Retinal pigment epithelial cell (primary cell): ENCODE results near the gene MAGEB2.
"Not testable (repeated sequence)": the region's sequence is repeated elsewhere in the genome, so short reads cannot be mapped to it uniquely, and the experiment has no call there.

Source experiments
- DNase-seq: peaks from one replicate; pipeline ENCODE4 v3.0.0-alpha.2; 2010; ENCODE audit warnings: low read depth
- H3K4me3 ChIP-seq: 2 replicates; pipeline ENCODE4 v1.5.1; 2011; ENCODE audit warnings: mild to moderate bottlenecking, low read length, control low read depth, moderate library complexity
- CTCF ChIP-seq: conservative IDR thresholded peaks from 2 replicates; pipeline ENCODE4 v1.5.1; 2011; ENCODE audit warnings: low read depth, low read length, control low read depth, inconsistent platforms

The MAGEB2 gene, protein sequence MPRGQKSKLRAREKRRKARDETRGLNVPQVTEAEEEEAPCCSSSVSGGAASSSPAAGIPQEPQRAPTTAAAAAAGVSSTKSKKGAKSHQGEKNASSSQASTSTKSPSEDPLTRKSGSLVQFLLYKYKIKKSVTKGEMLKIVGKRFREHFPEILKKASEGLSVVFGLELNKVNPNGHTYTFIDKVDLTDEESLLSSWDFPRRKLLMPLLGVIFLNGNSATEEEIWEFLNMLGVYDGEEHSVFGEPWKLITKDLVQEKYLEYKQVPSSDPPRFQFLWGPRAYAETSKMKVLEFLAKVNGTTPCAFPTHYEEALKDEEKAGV

GRCh38 chrX:30215357-30215843 lies at the start of gene MAGEB2:
MAGEB2 (plus strand) TSS chrX:30215563; CDS start chrX:30218581, 3,018 bp downstream.
- no peak within 1 kb of the TSS for H3K4me3 ChIP-seq
- no peak for TF ChIP-seq CTCF
- DNase-seq: no peak

GRCh38 chrX:30170900-30171299 lies 44.5 kb upstream of the MAGEB2 start:
- no peak overlapping the region for H3K4me3 ChIP-seq
- TF ChIP-seq CTCF: no peak

GRCh38 chrX:30181353-30181752 lies 34.0 kb upstream of the MAGEB2 start:
- DNase-seq: no peak
- H3K4me3 ChIP-seq: no peak overlapping the region
- no peak for TF ChIP-seq CTCF

More at GRCh38 chrX:30170900-30171299, 44.5 kb upstream of the MAGEB2 start:
- no peak for DNase-seq

GRCh38 chrX:30183554-30183953 lies 31.8 kb upstream of the MAGEB2 start:
- no peak for TF ChIP-seq CTCF
- no peak for DNase-seq
- no peak overlapping the region for H3K4me3 ChIP-seq

DNA sequence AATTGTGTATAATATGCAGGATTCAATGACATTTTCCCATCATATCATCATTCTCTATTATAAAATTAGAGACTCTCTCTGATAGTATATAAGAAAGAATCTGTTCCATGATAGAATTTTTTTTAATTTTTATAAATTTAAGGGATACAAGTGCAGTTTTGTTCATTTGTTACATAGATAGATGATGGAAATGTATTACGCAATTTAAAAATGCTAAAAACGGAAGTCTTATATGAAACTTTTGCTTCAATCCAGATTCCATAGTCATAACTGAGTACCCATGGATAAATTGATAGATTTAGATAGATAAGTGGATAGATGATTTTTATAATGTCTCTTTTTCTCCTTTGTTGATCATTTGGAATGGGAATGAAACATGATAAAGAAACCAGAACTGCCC lies 24.9 kb upstream of the MAGEB2 start:
- no peak for TF ChIP-seq CTCF
- H3K4me3 ChIP-seq: no peak overlapping the region
- no peak for DNase-seq

DNA sequence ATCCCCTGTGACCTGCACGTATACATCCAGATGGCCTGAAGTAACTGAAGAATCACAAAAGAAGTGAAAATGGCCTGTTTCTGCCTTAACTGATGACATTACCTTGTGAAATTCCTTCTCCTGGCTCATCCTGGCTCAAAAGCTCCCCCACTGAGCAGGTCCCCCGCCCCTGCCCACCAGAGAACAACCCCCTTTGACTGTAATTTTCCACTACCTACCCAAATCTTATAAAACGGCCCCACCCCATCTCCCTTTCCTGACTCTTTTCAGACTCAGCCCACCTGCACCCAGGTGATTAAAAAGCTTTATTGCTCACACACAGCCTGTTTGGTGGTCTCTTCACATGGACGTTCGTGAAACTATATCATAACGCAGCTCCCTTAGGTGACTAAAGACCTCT lies 21.5 kb upstream of the MAGEB2 start:
- not testable (repeated sequence) for DNase-seq

GRCh38 chrX:30196322-30196721 lies 19.0 kb upstream of the MAGEB2 start:
- TF ChIP-seq CTCF: peak; percentile 20
- DNase-seq: no peak

More for the DNA sequence above, 21.5 kb upstream of the MAGEB2 start:
- H3K4me3 ChIP-seq: not testable (repeated sequence)

More at GRCh38 chrX:30196322-30196721, 19.0 kb upstream of the MAGEB2 start:
- no peak overlapping the region for H3K4me3 ChIP-seq
